Posterior cingulate gyrus (tissue), 11 donors: Measurements from ENCODE around the gene C1QTNF1.

Source experiments
- DNase-seq, 10 donors: peaks; one replicate each; pipeline versions ENCODE4 v3.0.0 to v3.0.0-alpha.2; 2020 to 2021; ENCODE audit warnings: mixed read lengths in 3 of 10
- intact Hi-C: fragments of 100-400 bp; cut with DNase I; formaldehyde crosslinking; loops from one replicate; pipeline ENCODE4 v1.15.1; 2023

C1QTNF1 gene

GRCh38 chr17:78991906-78992532 is 31.9 kb upstream of the C1QTNF1 start:
- intact Hi-C loops, result no loop called here
- peak in 4 of 10 donors; percentile 13 to 67 (median 49) for DNase-seq

DNA sequence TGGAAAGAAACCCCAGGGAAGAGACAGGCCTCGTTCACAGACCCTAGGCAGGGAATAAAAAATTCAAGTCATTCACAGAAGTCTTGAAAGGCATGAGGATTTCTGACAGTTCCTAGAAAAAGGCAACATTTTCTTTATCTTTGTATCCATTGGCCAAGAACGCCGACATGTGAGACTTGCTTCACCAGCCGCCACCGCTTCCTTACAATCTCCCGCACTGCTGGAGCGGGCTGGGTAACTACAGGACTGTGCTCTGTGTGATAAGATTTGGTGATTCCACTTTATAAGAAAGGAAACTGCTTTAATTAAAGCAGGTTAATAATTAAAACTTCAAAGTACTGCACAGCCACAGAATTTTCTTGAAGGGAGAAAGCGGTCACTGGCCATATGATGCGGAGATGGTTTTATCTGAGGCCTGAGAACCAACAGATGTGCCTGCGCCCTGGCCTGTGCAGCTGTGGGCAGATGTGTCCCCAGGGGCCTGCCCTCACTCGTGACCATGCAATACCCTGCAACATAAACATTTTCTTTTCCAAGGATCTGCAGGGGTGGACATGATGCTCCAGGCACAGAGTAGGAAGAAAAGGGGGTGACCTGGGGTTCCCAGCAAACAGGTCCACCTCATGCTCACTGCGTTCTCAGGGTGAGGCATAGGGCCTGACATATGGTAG is 31.3 kb upstream of the C1QTNF1 start:
- intact Hi-C loops, result no loop called here
- DNase-seq, result peak in 4 of 10 donors; percentile 4 to 66 (median 56)

DNA sequence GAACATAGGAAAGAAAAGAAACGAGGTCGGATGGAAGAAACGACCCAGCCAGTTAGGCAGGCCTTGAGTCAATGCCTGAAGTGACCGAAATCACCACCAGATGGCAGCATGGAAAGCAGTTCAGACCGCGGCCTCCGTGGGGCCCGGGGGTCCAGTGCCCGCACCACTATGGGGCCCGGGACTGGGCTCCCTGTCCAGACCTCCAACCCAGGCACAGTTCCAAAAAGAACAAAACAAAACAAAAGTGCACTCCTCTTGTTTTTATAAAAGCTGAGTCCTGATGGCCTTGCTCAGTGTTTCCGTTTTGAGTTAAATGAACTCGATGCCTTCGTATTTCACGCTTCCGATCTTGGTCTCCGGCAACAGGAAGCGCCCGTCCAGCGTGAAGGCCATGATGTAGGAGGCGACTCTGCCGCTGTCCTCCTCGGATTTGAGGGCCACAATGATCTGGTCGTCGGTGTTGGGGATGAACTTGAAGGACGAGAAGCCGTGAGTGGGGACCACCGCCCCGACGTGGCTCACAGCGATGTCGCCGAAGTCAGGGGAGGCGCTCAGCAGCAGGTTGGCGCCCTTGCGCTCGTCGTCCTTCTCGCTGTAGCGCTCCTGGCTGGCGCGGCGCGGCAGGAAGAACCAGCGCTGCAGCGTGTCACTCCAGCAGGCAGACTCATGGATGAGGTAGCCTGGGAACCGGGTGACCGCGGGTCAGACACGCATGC is 30.6 kb upstream of the C1QTNF1 start:
- DNase-seq, result peak in 8 of 10 donors; percentile 55 to 92 (median 72)
- intact Hi-C loops, result no loop called here

GRCh38 chr17:78993981-78994671 is 29.8 kb upstream of the C1QTNF1 start:
- intact Hi-C loops, result no loop called here
- DNase-seq, result peak in 3 of 10 donors; percentile 8 to 80 (median 74)

DNA sequence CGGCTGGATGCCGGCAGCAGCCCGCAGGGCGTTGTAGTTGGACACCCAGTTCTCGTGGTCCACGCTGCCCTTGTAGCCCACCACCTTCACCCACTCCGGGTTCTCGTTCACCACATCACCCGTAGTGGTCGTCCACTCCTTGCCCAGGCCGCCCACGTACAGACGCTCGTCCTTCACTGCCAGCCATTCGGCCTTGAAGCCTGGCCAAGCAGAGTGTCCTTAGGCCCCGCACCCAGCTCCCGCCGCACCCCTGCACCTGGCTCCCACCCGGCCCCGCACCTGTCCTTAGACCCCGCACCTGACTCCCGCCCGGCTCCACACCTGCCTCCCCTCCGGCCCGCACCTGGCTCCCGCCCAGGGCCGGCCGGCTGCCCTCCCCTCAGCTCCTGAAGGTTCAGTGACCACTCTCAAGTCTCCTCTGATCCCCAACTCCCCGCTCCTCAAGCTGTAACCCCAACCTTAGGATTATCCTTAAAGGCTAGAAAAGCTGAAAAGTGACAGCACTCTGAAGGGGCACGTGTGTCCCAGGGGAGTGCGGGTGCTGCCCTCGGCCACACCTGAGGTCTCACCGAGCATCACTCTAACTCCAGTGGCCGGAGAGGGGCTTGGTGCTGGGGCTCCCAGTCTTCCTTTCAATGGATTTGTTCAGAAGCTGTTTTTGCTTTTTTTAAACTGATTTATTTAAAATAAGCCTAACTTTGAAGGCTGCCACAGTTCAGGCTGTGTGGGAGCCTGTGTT is 28.8 kb upstream of the C1QTNF1 start:
- intact Hi-C loops, result no loop called here
- DNase-seq, result peak in 2 of 10 donors; percentile 77 to 82

GRCh38 chr17:78995761-78996451 is 28.1 kb upstream of the C1QTNF1 start:
- intact Hi-C loops, result no loop called here
- peak in 6 of 10 donors; percentile 52 to 92 (median 70) for DNase-seq

DNA sequence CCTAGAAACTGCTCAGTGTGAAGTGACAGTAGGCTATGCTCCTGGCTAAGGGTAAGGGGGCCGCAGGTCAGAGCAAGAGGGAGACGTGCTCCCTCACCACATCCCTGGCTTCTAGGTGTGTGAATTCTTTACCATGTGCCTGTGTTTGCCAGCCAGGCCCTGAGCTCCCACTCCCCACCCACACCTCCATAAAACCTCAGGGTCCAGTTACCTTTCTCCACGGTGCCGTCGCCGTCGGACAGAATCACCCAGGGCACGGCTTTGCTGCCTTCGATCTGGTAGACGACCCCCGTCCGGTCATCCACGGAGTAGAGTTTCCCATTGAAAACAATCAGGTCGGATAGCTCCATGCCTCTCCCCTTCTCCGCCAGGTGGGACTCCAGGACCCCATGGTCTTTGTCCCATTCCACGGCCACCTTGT is 27.2 kb upstream of the C1QTNF1 start:
- DNase-seq, result peak in 2 of 10 donors; percentile 44 to 76
- intact Hi-C loops, result no loop called here

- peak in 2 of 10 donors; percentile 74 to 80 for DNase-seq
- intact Hi-C loops, result no loop called here
Observed at GRCh38 chr17:78997231-78997741, 26.7 kb upstream of the C1QTNF1 start.

DNA sequence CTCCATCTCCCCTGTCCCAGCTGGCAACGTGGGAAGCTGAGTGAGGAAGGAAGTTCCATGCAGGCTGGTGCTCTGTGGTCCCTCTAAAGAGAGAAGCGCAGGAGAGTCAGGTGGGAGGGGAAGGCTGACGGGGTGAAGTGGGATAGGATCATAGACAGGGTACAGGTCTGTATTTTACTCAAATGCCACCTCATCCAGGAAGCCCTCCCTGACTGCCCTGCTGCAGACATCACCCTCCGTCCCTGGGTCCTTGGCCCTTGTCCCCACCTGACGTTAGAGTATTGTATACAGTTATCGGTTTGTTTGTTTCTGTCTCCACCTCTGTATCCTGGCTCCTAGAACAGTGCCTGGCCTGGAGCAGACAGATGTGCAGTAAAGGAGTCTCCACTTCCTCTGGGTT is 26.1 kb upstream of the C1QTNF1 start:
- DNase-seq, result peak in 2 of 10 donors; percentile 30 to 42
- intact Hi-C loops, result no loop called here

- intact Hi-C loops, result no loop called here
- DNase-seq, result peak in 3 of 10 donors; percentile 59 to 89 (median 86)
Observed at GRCh38 chr17:78998311-78999055, 25.5 kb upstream of the C1QTNF1 start.

DNA sequence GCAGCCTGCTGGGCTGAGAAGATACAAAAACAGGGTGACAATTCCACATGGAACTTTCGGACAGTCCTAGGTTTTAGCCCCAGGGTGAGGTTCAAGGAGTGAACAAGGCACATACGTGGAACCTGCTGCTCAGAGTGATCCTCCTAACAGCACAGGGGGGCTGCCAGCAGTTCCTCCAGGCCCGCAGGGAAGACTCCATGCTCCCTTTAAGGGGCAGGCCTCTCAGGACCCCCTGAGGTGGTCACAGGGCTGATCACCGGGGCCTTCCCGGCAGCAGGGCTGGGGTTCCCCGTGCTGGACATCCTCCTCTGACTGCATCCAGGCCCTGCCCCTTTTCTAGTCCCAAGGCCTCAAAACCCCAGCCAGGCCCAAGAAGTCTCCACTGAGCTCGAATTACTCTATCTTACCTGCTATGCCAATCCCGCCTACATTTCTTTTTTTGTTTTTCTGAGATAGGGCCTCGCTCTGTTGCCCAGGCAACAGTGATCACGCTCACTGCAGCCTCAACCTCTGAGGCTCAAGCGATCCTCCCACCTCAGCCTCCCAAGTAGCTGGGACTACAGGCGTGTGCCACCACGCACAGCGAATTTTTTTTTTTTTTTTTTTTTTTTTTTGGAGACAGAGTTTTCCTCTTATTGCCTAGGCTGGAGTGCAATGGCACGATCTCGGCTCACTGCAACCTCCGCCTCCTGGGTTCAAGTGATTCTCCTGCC is 24.8 kb upstream of the C1QTNF1 start:
- DNase-seq, result peak in 2 of 10 donors; percentile 23 to 59
- intact Hi-C loops, result no loop called here

DNA sequence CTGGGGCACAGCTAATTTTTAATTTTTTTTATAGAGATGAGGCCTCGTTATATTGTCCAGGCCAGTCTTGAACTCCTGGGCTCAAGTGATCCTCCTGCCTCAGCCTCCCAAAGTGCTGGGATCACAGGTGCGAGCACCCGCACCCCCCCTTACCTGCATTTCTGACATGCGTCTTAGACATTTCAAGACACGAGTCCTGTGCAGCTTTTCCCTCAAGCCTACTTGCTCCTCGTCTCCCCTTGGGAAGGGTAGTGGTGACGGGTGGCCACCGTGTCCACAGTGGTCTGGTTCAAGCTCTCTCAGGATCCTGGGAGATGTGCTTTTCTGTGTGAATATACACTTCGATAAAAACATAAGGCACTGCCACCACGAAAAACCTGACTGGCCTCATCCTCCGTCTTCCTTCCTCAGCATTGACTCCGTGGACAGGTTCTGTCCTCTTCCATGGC is 24.0 kb upstream of the C1QTNF1 start:
- intact Hi-C loops, result no loop called here
- DNase-seq, result peak in 2 of 10 donors; percentile 27 to 62

- intact Hi-C loops, result no loop called here
- peak in 2 of 10 donors; percentile 53 to 82 for DNase-seq
Observed at GRCh38 chr17:79000396-79001189, 23.4 kb upstream of the C1QTNF1 start.

DNA sequence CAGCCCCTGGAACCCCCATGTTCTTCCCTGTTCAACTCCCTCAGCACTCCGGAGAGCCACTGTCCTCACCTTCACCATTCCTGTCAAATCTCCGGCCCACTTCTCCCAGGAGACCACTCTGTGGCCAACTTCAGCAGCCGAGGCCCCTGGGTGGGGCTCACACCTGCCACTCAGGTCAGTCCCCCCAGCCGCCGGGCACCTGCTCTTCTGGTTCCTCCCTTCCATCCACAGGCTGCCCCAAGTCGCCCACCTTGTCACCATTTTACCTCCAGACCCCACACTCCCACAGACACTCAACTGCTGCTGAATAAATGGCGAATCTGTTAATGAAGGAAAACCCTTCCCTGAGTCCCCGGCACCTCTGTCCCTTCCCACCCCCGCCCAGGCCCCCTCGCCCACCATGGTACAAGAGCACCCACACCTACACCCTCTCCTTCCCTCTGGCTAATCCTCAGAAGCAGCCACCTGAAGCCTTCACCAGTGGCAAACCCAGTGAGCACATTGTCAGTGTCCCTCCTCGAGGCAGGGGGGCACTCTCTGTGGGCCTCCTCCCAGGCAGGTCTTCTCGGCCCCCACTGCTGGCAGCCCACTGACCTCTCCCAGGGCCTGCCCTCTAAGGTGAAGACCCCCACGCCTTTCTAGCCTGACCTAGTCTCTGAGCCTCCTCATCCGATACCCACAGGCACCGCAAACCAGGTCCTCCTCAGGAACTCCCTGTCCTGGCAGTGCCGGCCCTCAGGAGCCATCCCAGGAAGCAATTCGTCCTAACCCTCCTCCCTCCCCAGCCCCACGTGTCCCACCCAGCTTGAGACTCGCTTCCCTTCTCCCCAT is 22.6 kb upstream of the C1QTNF1 start:
- intact Hi-C loops, result no loop called here
- peak in 2 of 10 donors; percentile 29 to 62 for DNase-seq

- DNase-seq, result peak in 1 of 10 donors; percentile 71
- intact Hi-C loops, result no loop called here
Observed at GRCh38 chr17:79002291-79002690, 21.7 kb upstream of the C1QTNF1 start.
